ENCODE data around the gene ILKAP. TPM values are rescaled to one million over a fixed set of nuclear protein-coding genes. Genes with fewer than 3 reads are reported as not detected.

The ILKAP gene
- total and polyA plus RNA-seq, 12 donors = 12.3 to 131 (median 26.1) TPM

GRCh38 chr2:238142382-238143205, 60.9 kb downstream of the ILKAP start:
- Histone ChIP-seq H3K27me3 (no peaks in the 10 kb centered on the region), H3K4me1 (replicated peaks in 1 of 2) (no peaks in the 10 kb centered on the region), H3K9me3 (replicated peaks in 1 of 3) (no peaks in the 10 kb centered on the region), H3K4me3 (no peak overlapping the region), H3K27ac (no peak overlapping the region), H3K36me3 (replicated peaks in 1 of 2) (no peaks in the 10 kb centered on the region)
- intact Hi-C loops (cut with DNase I) = no loop called here
- TF ChIP-seq, protein P1, sequence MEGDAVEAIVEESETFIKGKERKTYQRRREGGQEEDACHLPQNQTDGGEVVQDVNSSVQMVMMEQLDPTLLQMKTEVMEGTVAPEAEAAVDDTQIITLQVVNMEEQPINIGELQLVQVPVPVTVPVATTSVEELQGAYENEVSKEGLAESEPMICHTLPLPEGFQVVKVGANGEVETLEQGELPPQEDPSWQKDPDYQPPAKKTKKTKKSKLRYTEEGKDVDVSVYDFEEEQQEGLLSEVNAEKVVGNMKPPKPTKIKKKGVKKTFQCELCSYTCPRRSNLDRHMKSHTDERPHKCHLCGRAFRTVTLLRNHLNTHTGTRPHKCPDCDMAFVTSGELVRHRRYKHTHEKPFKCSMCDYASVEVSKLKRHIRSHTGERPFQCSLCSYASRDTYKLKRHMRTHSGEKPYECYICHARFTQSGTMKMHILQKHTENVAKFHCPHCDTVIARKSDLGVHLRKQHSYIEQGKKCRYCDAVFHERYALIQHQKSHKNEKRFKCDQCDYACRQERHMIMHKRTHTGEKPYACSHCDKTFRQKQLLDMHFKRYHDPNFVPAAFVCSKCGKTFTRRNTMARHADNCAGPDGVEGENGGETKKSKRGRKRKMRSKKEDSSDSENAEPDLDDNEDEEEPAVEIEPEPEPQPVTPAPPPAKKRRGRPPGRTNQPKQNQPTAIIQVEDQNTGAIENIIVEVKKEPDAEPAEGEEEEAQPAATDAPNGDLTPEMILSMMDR (IDR thresholded peaks at IDR 0.05) = no peak
- no peak for TF ChIP-seq POLR2A (IDR thresholded peaks at IDR 0.05)
- DNase-seq = no peak
- WGBS, 4 donors = 80 to 82% (median 81%) methylated on average over 21 to 30 of the region's 30 CpGs; no CpG with 5 or more reads in 1 of the 4 donors

DNA sequence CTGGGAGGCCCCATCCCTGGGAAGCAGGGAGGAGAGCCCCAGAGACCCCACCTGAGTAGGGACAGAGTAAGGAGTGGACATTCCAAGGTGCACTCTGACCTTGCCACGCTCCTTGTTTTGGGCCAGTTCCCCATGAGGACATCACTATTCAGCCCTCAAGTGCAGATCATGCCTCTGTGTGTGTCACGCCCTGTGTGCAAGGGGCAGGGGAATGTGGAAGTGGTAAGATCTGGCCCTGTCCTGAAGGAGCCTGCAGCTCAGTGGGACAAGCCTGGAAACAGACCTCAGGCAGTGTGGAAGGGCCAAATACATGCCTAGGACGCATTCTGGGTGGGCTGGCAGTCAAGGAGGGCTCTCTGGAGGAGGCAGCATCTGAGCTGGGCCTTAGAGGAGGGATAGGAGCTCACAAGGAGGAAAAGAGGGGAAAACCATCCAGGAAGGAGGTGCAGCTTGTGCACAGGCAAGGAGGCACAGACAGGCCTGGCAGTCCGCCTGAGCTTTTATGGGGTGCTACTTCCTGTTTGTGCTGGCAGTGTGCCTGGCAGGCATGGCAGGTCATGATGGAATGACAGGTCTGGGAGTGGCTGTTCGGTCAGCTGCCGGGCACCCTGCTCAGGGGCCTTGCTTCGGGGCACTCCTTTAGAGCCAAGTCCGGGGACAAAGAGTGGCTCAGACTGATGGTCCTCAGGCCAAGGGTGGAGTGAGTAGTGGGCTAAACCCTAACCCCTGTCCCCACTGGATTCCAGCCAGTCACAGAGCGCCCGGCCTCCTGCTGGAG, 61.8 kb downstream of the ILKAP start:
- Histone ChIP-seq H3K27me3 (no peaks in the 10 kb centered on the region), H3K9me3 (replicated peaks in 1 of 3) (no peaks in the 10 kb centered on the region), H3K36me3 (replicated peaks in 1 of 2) (no peaks in the 10 kb centered on the region), H3K27ac (no peak overlapping the region), H3K4me1 (replicated peaks in 1 of 2) (no peaks in the 10 kb centered on the region), H3K4me3 (no peak overlapping the region)
- no peak for DNase-seq
- intact Hi-C loops (cut with DNase I) = no loop called here
- WGBS, 4 donors = 70 to 73% (median 73%) methylated on average over 3 to 10 of the region's 10 CpGs
- no peak for TF ChIP-seq POLR2A (IDR thresholded peaks at IDR 0.05)
- TF ChIP-seq, protein P1 (IDR thresholded peaks at IDR 0.05) = no peak

- no peaks in the 10 kb centered on the region for H3K36me3 ChIP-seq (replicated peaks in 1 of 2)
- no peak for TF ChIP-seq POLR2A (IDR thresholded peaks at IDR 0.05)
- TF ChIP-seq, protein P1 (IDR thresholded peaks at IDR 0.05) = no peak
- H3K9me3 ChIP-seq (replicated peaks in 1 of 3) = no peaks in the 10 kb centered on the region
- intact Hi-C loops (cut with DNase I) = no loop called here
- no peaks in the 10 kb centered on the region for H3K4me1 ChIP-seq (replicated peaks in 1 of 2)
- DNase-seq = no peak
- WGBS, 4 donors = 90 to 95% (median 91%) methylated on average over 19 to 60 of the region's 60 CpGs
- H3K4me3 ChIP-seq = no peak overlapping the region
- H3K27me3 ChIP-seq = no peaks in the 10 kb centered on the region
- no peak overlapping the region for H3K27ac ChIP-seq
These were observed 62.6 kb downstream of the ILKAP start for GRCh38 chr2:238140721-238141540.

DNA sequence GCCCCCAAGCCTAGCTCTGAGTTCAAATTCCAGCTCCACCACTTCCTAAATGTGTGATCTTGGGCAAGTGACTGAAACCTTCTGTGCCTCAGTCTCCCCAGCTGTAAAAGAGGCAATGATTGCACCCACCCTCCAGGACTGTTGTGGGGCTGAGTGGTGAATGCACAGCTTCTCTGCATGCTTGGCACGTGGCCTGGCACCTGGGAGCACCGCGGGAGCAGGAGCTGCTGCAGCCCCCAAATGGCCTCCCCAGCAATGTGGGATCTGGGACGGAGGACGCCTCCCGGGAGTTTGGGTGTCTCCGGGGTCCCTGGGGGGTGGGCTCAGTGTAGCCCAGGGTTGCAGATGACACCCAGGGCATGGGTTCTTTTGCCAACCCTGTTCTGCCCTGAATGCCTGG, 63.5 kb downstream of the ILKAP start:
- Histone ChIP-seq H3K4me1 (replicated peaks in 1 of 2) (no peaks in the 10 kb centered on the region), H3K27ac (no peak overlapping the region), H3K27me3 (no peaks in the 10 kb centered on the region), H3K36me3 (replicated peaks in 1 of 2) (no peaks in the 10 kb centered on the region), H3K4me3 (no peak overlapping the region), H3K9me3 (replicated peaks in 1 of 3) (no peaks in the 10 kb centered on the region)
- DNase-seq = no peak
- no peak for TF ChIP-seq POLR2A (IDR thresholded peaks at IDR 0.05)
- TF ChIP-seq, protein P1 (IDR thresholded peaks at IDR 0.05) = no peak
- intact Hi-C loops (cut with DNase I) = no loop called here
- WGBS, 4 donors = 82 to 92% (median 85%) methylated on average over 2 to 7 of the region's 7 CpGs; no CpG with 5 or more reads in 1 of the 4 donors
